ENCODE measurements around the gene TAAR2.

DNA sequence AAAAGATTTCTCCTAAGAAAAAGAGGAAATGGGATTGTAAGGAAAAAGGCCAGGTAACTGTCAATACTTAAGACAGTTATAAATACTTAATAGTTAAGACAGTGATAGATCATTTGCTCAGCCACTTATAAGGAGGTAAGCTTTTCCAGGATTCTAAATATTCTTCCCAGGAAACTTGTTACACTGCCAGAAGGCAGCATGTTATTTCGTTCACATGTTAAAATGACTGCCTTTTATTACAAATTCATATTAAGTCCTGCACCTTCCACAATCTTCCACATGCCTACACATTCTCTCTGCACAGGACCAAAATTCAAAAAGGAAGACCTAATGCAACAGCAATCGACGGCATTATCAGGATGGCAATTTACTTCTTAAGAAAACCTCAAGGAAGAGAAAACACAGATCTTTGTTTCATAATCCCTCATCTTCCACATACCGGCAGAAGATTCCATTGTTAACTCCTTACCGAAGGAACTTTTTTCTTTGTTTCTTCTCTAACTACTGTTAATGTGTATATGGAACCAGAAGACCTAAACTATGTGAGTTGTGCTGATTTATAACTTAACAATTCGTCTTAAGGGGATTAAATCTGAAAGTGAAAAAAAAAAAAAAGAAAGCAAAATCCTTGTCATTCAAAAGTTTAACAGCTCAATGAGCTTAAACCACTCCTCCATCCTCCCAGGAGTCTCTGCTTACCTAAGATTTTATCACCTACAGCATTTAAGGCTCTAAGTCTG is 799 bp downstream of the TAAR2 start:
- TF ChIP-seq, protein P1, sequence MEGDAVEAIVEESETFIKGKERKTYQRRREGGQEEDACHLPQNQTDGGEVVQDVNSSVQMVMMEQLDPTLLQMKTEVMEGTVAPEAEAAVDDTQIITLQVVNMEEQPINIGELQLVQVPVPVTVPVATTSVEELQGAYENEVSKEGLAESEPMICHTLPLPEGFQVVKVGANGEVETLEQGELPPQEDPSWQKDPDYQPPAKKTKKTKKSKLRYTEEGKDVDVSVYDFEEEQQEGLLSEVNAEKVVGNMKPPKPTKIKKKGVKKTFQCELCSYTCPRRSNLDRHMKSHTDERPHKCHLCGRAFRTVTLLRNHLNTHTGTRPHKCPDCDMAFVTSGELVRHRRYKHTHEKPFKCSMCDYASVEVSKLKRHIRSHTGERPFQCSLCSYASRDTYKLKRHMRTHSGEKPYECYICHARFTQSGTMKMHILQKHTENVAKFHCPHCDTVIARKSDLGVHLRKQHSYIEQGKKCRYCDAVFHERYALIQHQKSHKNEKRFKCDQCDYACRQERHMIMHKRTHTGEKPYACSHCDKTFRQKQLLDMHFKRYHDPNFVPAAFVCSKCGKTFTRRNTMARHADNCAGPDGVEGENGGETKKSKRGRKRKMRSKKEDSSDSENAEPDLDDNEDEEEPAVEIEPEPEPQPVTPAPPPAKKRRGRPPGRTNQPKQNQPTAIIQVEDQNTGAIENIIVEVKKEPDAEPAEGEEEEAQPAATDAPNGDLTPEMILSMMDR (IDR thresholded peaks at IDR 0.05) = no peak
- no peak for TF ChIP-seq POLR2A (IDR thresholded peaks at IDR 0.05)
